OCI-M2 (cell line): ENCODE results near the gene EVL.

Experiments used
- DNase-seq: peaks from one replicate; lab custom pipeline; 2025; ENCODE audit not compliant: unreplicated experiment; lab: John Stamatoyannopoulos, UW

The EVL gene

GRCh38 chr14:100082723-100083122, 17.5 kb downstream of the EVL start:
- no peak for DNase-seq

- no peak for DNase-seq
Observed at GRCh38 chr14:100083706-100084105, 18.5 kb downstream of the EVL start.

- no peak for DNase-seq
Observed at GRCh38 chr14:100084591-100084990, 19.4 kb downstream of the EVL start.

- no peak for DNase-seq
Observed at GRCh38 chr14:100085462-100085861, 20.2 kb downstream of the EVL start.

GRCh38 chr14:100086361-100086760, 21.1 kb downstream of the EVL start:
- no peak for DNase-seq

- no peak for DNase-seq
Observed at GRCh38 chr14:100088226-100088625, 23.0 kb downstream of the EVL start.

- DNase-seq, result no peak
Observed at GRCh38 chr14:100091386-100091785, 26.2 kb downstream of the EVL start.

GRCh38 chr14:100092832-100093231, 27.6 kb downstream of the EVL start:
- DNase-seq, result no peak

- DNase-seq, result no peak
Observed at GRCh38 chr14:100093319-100093718, 28.1 kb downstream of the EVL start.

- DNase-seq, result no peak
Observed at GRCh38 chr14:100096656-100097055, 31.4 kb downstream of the EVL start.

- no peak for DNase-seq
Observed at GRCh38 chr14:100098171-100098570, 32.9 kb downstream of the EVL start.

- DNase-seq, result no peak
Observed at GRCh38 chr14:100100032-100100703, 34.9 kb downstream of the EVL start.

GRCh38 chr14:100102156-100102785, 37.0 kb downstream of the EVL start:
- no peak for DNase-seq

- no peak for DNase-seq
Observed at GRCh38 chr14:100103250-100104005, 38.2 kb downstream of the EVL start.

GRCh38 chr14:100104006-100104352, 38.8 kb downstream of the EVL start:
- no peak for DNase-seq

- no peak for DNase-seq
Observed at GRCh38 chr14:100104523-100105300, 39.5 kb downstream of the EVL start.

- no peak for DNase-seq
Observed at GRCh38 chr14:100105357-100106169, 40.3 kb downstream of the EVL start.

- DNase-seq, result no peak
Observed at GRCh38 chr14:100106250-100107112, 41.3 kb downstream of the EVL start.

GRCh38 chr14:100107236-100107635, 42.0 kb downstream of the EVL start:
- no peak for DNase-seq
